Measurements from ENCODE around the gene RNF111. TPM values are rescaled to one million over a fixed set of nuclear protein-coding genes. Genes with fewer than 3 reads are reported as not detected.
"Not testable (repeated sequence)": the region's sequence is repeated elsewhere in the genome, so short reads cannot be mapped to it uniquely, and the experiment has no call there.

RNF111 gene
- total RNA-seq, 1 donor from 2014 or later: 15.5 TPM

DNA sequence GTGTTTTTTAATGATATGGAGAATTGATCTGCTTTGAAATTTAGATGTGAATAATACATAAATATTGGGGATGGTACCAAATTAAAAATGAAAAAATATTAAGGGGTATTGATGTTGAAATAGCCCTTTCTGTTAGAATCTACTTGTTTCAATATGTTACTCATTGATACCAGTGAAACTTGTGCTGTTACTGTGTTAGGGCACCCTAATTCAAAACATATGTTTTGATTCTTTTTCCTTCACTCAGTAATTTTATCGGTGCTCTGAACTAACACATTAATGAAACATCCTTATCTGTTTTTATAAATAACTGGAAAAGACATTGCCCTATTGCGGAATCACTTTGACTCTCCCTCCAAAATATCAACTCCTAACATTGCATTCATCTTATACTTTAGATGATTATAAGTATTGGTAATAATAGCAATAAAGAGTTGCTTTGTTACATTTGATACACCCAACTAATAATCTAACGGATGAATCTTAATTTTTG lies 65.5 kb downstream of the RNF111 start:
- no peak for DNase-seq (ENCODE audit: low spot score)
- ATAC-seq: peak; percentile 58

DNA sequence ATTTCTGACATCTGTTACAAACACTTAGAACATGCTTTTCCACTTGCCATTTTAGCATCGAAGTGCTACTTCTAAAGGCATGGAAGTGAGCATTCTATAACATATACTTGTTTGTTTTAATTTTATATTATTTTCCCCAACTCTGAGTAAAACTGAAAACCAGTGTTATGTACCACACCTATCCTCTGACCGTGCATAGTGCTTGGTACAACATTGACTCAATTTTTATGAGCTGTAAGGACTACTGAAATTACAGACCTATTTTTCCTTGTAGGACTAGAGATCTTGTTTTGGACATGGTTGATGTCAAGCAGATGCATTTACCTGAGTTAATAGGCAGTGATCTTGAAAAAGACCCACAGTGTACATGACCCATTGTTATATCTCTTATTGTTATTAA lies 66.0 kb downstream of the RNF111 start:
- ATAC-seq (no peak), DNase-seq (ENCODE audit: low spot score) (no peak)

DNA sequence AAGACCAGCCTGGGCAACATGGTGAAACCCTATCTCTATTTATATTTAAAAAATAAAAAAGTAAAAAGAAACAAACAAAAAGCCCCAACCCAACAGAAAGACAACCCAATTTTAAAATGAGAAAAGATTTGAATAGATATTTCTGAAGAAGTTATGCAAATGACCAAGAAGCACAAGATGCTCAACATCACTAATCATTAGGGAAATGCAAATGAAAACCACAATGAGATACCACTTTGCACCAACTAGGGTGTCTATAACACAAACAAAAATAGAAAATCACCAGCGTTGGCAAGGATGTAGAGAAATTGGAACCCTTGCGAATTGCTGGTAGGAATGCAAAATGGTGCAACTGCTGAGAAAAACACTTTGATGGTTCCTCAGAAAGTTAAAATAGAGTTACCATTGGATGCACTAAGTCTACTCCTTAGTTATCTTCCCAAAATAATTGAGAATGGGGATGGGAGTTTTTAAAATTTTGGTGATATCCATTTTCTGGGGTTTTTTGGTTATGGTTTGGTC lies 71.7 kb downstream of the RNF111 start:
- DNase-seq (ENCODE audit: low spot score) (no peak), ATAC-seq (no peak)

DNA sequence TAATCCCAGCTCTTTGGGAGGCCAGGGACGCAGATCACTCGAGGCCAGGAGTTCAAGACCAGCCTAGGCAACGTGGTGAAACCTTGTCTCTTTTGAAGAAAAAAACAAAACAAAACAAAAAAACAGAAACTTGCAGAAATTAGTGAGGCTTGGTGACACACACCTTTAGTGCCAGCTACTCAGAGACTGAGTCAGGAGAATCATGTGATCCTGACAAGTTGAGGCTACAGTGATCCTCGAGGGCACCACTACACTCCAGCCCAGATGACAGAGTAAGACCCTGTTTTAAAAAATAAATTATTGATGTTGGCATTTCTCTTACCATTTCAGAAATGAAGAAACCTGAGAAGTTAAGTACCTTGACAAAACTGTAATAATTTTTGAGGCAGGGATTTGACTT lies 72.9 kb downstream of the RNF111 start:
- DNase-seq (ENCODE audit: low spot score) (no peak), ATAC-seq (no peak)

DNA sequence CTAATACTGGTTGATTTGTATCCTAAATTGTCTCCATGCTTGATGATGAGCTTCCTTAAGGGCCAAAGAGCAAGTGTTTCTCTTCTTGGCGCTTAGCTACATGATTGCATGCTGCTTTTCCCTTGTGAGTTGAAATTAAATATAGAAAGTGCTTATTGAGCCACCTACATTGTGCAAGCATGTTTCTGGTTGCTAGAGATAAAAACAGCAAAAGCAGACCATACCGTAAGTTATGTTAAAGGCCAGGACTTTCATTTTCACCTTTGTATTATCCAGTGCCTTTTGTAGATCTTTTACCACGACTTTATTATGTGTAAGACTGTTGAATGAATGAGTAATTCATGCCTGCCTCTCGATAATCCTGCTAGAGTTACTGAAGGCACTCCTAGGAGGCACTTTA lies 75.6 kb downstream of the RNF111 start:
- ATAC-seq (no peak), DNase-seq (ENCODE audit: low spot score) (no peak)

DNA sequence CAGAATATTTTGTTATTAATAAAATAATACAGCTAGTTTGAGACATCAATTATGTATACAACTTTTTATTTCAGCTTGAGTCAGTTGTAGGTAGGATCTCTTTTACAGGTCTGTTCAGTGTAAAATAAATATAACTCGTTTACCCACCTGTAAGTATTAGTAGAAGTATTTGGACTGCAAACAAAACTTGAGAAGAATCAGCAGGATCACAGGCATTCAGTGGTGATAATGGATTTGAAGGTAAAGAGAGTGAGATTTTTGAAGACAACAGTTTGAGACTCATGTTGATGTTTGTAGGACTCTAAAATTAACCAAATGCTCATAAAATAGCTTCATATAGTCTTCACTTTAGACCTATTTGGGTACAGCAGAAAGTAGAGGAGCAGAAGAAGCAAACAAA lies 82.0 kb downstream of the RNF111 start:
- ATAC-seq: no peak
- DNase-seq (ENCODE audit: low spot score): no peak

DNA sequence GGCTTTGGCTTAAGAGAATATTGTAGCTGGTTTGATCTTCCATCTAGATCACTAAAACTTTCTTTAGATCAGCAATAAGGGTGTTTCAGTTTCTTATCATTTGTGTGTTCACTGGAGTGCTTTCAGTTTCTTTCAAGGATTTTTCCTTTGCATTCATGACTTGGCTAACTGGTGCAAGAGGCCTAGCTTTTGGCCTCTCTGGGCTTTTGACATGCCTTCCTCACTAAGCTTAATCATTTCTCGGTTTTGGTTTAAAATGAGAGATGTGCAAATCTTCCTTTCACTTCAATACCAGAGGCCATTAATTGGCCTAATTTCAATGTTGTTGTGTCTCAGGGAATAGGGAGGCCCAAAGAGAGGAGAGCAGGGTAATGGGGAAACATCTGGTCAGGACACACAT lies 87.1 kb downstream of the RNF111 start:
- DNase-seq (ENCODE audit: low spot score) (no peak), ATAC-seq (no peak)

DNA sequence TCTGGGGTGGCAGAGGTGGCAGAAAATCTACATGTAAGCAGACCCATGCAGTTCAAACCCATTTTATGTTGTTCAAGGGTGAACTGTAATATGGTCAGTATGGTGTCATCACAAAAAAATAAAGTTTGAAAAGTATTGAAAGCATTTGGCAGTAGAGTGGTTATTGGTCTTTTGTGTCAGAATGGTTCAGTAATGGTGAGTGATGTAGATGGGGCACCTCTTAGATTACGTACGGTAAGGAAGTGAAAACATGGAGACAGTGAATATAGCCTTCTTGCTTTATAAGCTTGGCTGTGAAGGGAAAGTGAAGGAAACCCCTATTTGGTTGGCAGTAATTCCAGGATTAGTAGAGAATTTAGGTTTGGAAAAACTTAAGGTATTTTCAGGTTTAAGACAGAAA lies 100.3 kb downstream of the RNF111 start:
- ATAC-seq (no peak), DNase-seq (ENCODE audit: low spot score) (no peak)

DNA sequence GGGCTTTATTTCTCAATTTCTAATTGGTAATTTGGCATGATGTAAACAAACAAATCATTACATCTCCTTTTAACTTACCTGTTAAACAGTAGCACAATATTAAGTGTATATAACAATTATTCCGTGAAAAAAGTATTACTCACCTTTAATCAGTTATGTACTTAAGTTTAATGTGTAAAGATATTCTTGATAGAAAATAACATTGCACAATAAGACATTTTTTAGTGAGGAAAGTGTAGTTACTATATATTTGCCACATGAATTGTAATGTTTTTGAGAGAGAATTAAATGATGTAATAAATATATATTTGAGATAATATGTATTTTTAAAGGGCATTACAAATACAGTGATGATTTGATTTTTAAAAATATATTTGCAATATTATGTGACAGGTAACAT lies 106.6 kb downstream of the RNF111 start:
- no peak for DNase-seq (ENCODE audit: low spot score)
- no peak for ATAC-seq

DNA sequence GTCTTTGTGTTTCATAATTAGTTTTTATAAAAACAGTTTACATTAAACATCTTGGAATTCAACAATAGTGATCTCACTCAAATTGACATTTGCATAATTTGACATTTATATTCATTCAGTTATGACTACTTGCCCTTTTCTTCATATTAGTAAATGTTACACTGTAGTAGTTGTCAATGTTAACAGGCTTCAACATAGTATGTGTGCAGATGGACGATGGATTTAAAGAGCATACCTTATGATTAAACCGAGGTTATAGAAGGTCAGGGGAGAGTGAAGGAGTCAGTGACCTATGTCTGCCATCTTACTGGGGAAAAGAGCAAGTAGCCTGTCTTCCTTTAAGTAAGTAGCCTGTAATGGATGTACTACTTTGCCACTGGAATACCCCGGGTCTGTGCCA lies 109.0 kb downstream of the RNF111 start:
- ATAC-seq: no peak
- DNase-seq (ENCODE audit: low spot score): no peak

DNA sequence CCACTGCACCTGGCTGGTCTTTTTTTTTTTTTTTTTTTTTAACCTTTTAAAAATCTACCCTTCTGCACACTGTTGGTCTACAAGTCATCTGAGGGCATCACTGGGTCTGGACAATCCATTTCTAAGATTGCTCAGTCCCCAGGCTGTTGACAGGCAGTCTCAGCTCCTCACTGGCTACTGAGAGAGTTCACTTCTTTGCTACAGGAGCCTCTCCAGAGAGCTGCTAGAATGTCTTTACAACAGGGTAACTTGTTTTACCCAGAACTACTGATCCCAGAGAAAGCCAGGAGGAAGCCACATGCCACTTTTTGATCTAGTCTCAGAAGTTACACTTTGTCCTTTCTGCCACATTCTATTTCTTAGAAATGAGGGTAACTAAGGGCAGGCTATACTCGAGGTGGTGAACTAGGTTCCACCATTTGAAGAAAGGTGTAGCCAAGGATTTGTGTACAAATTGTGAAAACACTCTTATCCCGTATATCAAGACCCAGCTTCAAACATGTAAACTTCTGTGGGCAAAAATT lies 111.8 kb downstream of the RNF111 start:
- DNase-seq (ENCODE audit: low spot score) (no peak), ATAC-seq (no peak)

DNA sequence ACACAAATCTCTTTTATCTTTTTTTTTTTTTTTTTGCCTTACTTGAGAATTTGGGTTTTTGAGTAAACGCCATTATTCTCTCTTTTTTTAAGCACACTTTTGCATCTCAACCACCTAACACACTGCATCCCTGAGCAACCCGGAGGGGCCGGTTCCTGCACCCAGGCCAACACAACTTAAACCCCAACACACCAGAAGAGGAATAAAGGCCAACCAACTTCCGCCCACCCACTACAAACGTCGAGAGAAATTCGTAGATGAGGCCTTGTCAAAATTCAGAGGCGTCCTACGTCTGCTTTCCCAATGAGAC lies 117.1 kb downstream of the RNF111 start:
- no peak for DNase-seq (ENCODE audit: low spot score)

DNA sequence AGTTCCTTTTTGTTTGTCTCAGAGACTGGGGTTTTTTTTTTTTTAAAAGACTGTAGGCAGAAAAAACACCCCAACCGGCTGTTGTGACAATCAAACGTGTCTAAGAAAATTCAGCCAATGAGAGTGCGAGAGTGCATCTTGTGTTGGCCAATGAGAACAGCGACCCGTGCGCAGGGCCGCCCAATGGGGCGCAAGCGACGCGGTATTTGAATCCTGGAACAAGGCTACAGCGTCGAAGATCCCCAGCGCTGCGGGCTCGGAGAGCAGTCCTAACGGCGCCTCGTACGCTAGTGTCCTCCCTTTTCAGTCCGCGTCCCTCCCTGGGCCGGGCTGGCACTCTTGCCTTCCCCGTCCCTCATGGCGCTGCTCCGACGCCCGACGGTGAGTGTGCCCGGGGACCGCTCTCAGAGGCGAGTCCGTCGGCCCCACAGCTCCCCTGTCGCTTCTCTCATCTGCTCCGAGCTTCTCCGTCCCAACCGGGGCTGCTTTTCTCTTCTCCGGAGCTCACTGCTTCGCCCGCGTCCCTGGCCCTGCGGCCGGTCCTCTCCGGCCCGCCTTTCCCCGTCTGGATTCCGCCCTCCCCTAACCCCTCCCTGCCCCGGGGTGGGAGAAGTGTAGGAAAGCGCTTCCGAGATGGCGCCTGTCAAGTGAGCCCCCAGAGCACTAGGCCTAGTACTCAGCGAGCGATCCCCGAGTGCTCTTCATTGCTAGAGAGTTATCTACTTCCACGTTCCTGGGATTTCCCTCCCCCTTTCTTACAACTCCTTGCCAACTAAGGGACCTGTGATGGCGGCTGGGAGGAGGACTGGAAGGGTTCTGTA lies 117.7 kb downstream of the RNF111 start, which contains the start of gene CCNB2:
TSS of gene CCNB2 (plus strand) at position 235 of the 821 bp plus-strand sequence. CDS start at position 358, 123 bp downstream.
- peak; percentile 80 for DNase-seq (ENCODE audit: low spot score)
- peak; percentile 99 for ATAC-seq

More for the DNA sequence above, 117.1 kb downstream of the RNF111 start:
- ATAC-seq: peak; percentile 25

DNA sequence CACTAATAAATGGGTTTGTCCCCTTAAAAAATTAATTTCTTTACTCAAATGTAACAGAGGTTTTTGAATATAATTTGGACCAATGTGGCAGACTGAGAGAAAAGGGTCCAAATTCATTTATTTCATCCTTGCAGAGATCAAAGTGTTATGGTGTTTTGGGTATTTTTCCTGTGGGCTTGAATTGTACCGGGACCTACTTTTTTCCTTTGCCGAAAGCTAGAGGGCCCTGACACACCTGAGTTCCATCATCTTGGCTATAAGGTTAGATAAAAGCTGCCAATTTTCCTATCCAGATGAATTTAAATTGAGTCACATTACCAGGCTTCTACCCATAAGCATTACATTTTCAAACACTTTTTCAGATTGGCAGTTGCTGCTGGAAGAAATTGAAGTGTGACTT lies 118.4 kb downstream of the RNF111 start:
- ATAC-seq (no peak), DNase-seq (ENCODE audit: low spot score) (no peak)

DNA sequence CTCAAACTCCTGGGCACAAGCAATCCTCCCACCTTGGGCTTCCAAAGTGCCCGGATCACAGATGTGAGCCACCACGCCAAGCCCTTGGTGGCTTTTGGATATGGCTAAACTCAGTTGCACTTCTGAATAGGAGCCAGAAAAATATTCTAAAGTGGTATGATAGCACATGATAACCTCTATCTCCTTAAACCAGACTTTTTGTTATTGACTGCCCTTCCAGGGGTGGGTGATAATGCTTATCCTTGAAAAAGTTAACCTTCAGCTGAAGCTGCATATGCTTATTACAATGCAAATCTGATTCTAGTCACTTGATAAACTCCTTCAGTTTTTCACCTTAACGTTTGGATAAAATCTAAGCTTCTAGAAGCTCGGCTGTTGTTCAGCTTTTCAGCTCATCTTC lies 123.8 kb downstream of the RNF111 start:
- no peak for DNase-seq (ENCODE audit: low spot score)
- ATAC-seq: no peak

DNA sequence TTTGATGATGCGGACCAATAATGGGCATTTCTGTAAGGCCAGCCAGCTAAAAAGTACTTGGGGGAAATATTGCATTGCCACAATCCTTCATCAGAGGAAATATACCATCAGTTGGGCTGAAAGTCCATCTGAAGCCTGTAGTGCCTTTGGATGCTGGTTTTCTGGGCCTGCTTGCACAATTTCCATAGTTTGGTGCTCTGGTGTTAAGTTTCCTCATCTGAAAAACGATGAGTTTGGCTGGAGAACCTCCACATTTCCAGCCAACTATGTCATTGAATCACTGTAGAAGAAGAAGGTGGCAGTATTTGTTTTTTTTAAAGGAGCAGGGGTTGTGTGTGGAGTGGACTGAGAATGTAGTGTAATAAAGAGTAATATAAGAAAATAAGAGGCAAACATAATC lies 127.6 kb downstream of the RNF111 start:
- DNase-seq (ENCODE audit: low spot score) (no peak), ATAC-seq (no peak)

DNA sequence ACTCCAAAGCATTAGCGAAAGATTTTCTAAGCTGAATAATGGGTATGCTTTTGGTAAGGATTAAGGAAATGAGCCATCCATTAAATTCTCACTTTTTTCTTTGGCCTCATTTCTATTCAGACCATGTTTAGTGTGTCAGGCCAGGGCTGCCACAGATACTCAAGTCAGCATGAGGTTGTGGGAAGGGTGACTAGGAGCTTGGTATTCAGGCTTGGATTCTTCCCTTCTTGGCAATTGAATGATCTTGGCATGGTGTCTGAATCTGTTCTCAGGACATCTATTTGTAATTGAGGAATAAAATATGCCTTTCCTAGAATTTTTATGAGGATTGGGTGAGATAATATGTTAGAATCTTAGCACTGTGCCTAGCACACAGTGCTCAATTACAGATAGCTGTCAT lies 128.7 kb downstream of the RNF111 start:
- ATAC-seq (no peak), DNase-seq (ENCODE audit: low spot score) (no peak)

DNA sequence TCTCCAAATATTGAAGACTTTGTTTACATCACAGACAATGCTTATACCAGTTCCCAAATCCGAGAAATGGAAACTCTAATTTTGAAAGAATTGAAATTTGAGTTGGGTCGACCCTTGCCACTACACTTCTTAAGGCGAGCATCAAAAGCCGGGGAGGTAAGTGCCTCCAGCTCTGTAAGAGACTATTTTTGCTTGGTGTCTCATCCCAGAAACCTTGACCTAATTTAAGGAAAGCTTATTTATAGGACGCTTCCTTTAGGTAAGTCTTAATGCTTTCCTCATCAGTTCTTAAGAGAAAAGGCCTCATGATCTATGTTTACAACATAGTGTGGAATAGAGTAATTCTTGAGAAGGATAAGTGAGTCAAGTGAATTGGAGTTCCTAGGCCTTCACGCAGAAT lies 129.3 kb downstream of the RNF111 start:
- ATAC-seq (no peak), DNase-seq (ENCODE audit: low spot score) (no peak)

DNA sequence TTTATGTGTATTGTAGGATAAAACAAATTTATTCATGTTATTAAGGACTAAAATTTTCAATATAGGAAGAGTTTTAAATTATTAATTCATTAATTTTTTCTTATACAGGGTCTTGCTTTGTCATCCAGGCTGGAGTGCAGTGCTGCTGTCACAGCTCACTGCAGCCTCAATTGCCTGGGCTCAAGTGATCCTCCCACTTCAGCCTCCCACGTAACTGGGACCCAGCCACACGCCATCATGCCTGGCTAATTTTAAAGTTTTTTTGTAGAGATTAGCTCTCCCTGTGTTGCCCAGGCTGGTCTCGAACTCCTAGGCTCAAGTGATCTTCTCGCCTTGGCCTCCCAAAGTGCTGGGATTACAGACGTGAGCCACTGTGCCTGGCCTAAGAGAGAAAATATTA lies 132.2 kb downstream of the RNF111 start:
- no peak for ATAC-seq
- no peak for DNase-seq (ENCODE audit: low spot score)

DNA sequence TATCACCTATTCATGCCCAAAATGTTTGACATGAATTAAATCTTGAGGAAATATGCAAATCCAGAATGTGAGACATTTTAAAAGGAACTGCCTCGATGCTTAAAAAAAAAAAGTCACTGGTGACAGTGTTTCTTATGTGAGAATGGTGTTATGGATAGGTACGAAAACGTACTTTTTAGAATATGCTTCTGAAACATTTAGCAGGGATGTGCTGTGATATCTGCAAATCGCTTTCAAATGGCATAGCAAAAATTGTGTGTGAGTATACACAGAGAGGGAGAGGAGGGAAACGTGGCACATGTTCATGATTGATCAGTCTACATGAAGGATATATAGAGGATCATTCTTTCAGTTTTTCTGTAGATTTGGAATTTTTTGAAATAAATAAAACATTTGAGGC lies 133.5 kb downstream of the RNF111 start:
- DNase-seq (ENCODE audit: low spot score): no peak
- ATAC-seq: no peak

DNA sequence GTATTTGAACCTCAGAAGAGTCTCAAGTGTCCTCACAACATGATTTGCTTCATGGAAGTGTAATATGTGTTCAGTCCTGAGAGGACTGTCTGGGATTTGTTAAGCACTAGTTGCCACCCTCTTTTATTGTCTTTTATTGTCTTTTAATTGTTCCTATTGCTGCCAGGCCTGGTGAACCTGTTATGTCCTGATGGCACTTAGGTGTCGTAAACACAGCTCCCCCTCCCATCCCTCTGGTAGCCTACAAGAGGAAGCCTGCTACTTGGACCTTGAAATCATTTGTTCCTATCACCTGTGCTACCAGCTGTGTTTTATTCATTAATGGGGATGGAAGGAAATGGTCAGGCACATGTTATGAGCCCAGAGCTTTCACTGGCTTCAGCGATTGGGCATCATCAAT lies 136.8 kb downstream of the RNF111 start:
- ATAC-seq (no peak), DNase-seq (ENCODE audit: low spot score) (no peak)

DNA sequence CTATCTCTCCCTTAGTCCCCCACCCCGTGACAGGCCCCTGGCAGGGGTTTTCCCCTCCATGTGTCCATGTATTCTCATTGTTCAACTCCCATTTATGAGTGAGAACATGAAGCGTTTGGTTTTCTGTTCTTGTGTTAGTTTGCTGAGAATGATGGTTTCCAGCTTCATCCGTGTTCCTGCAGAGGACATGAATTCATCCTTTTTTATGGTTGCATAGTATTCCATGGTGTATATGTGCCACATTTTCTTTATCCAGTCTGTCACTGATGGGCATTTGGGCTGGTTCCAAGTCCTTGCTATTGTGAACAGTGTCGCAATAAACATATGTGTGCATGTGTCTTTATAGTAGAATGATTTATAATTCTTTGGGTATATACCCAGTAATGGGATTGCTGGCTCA lies 138.2 kb downstream of the RNF111 start:
- ATAC-seq; DNase-seq (ENCODE audit: low spot score): not testable (repeated sequence)

Data from left lobe of liver (tissue), 2 donors.